Measurements from ENCODE around the gene MRPS17.

The MRPS17 gene

GRCh38 chr7:55970978-55971377 lies 19.3 kb downstream of the MRPS17 start:
- H3K27ac ChIP-seq (ENCODE audit: low read depth, low read length), result no peak overlapping the region
- H2AFZ ChIP-seq (ENCODE audit: low read length, unreplicated experiment), result no peak overlapping the region
- peaks cover under 1% of the 10 kb centered on the region for H3K4me1 ChIP-seq (ENCODE audit: control insufficient read depth, insufficient read depth, low read length, unreplicated experiment)
- H3K79me2 ChIP-seq (ENCODE audit: control insufficient read depth, insufficient read depth, low read length, unreplicated experiment), result peaks cover 17% of the 10 kb centered on the region
- H3K36me3 ChIP-seq (ENCODE audit: insufficient read depth, low read length), result no peaks in the 10 kb centered on the region
- no peaks in the 10 kb centered on the region for H3K27me3 ChIP-seq (ENCODE audit: insufficient read depth, low read length)
- H3K4me3 ChIP-seq (ENCODE audit: low read depth, low read length), result no peak overlapping the region

- no peak overlapping the region for H3K4me3 ChIP-seq (ENCODE audit: low read depth, low read length)
- no peak overlapping the region for H2AFZ ChIP-seq (ENCODE audit: low read length, unreplicated experiment)
- no peaks in the 10 kb centered on the region for H3K36me3 ChIP-seq (ENCODE audit: insufficient read depth, low read length)
- peaks cover 10% of the 10 kb centered on the region for H3K79me2 ChIP-seq (ENCODE audit: control insufficient read depth, insufficient read depth, low read length, unreplicated experiment)
- no peaks in the 10 kb centered on the region for H3K27me3 ChIP-seq (ENCODE audit: insufficient read depth, low read length)
- H3K27ac ChIP-seq (ENCODE audit: low read depth, low read length), result no peak overlapping the region
- H3K4me1 ChIP-seq (ENCODE audit: control insufficient read depth, insufficient read depth, low read length, unreplicated experiment), result no peaks in the 10 kb centered on the region
These were observed 22.1 kb downstream of the MRPS17 start for GRCh38 chr7:55973747-55974250.

GRCh38 chr7:55975988-55976633 lies 24.4 kb downstream of the MRPS17 start:
- Histone ChIP-seq H2AFZ (ENCODE audit: low read length, unreplicated experiment) (no peak overlapping the region), H3K36me3 (ENCODE audit: insufficient read depth, low read length) (0 out of 2 replicates have a peak, but pooled peaks cover under 1% of the 10 kb centered on the region), H3K4me1 (ENCODE audit: control insufficient read depth, insufficient read depth, low read length, unreplicated experiment) (no peaks in the 10 kb centered on the region), H3K27me3 (ENCODE audit: insufficient read depth, low read length) (no peaks in the 10 kb centered on the region), H3K79me2 (ENCODE audit: control insufficient read depth, insufficient read depth, low read length, unreplicated experiment) (peaks cover 8% of the 10 kb centered on the region), H3K4me3 (ENCODE audit: low read depth, low read length) (no peak overlapping the region), H3K27ac (ENCODE audit: low read depth, low read length) (no peak overlapping the region)

GRCh38 chr7:55977831-55978230 lies 26.2 kb downstream of the MRPS17 start:
- Histone ChIP-seq H3K79me2 (ENCODE audit: control insufficient read depth, insufficient read depth, low read length, unreplicated experiment) (peaks cover 2% of the 10 kb centered on the region), H3K27ac (ENCODE audit: low read depth, low read length) (no peak overlapping the region), H2AFZ (ENCODE audit: low read length, unreplicated experiment) (no peak overlapping the region), H3K27me3 (ENCODE audit: insufficient read depth, low read length) (no peaks in the 10 kb centered on the region), H3K36me3 (ENCODE audit: insufficient read depth, low read length) (peaks cover 6% of the 10 kb centered on the region; the same call in 1 of the 2 replicates), H3K4me1 (ENCODE audit: control insufficient read depth, insufficient read depth, low read length, unreplicated experiment) (no peaks in the 10 kb centered on the region), H3K4me3 (ENCODE audit: low read depth, low read length) (no peak overlapping the region)

- H3K4me3 ChIP-seq (ENCODE audit: low read depth, low read length), result no peak overlapping the region
- H3K4me1 ChIP-seq (ENCODE audit: control insufficient read depth, insufficient read depth, low read length, unreplicated experiment), result no peaks in the 10 kb centered on the region
- no peaks in the 10 kb centered on the region for H3K79me2 ChIP-seq (ENCODE audit: control insufficient read depth, insufficient read depth, low read length, unreplicated experiment)
- H3K27me3 ChIP-seq (ENCODE audit: insufficient read depth, low read length), result no peaks in the 10 kb centered on the region
- H3K27ac ChIP-seq (ENCODE audit: low read depth, low read length), result no peak overlapping the region
- peaks cover 13% of the 10 kb centered on the region for H3K36me3 ChIP-seq (ENCODE audit: insufficient read depth, low read length)
- no peak overlapping the region for H2AFZ ChIP-seq (ENCODE audit: low read length, unreplicated experiment)
These were observed 28.6 kb downstream of the MRPS17 start for GRCh38 chr7:55980266-55980665.

GRCh38 chr7:55983537-55983936 lies 31.9 kb downstream of the MRPS17 start:
- peaks cover 13% of the 10 kb centered on the region for H3K36me3 ChIP-seq (ENCODE audit: insufficient read depth, low read length)
- no peak overlapping the region for H2AFZ ChIP-seq (ENCODE audit: low read length, unreplicated experiment)
- no peaks in the 10 kb centered on the region for H3K4me1 ChIP-seq (ENCODE audit: control insufficient read depth, insufficient read depth, low read length, unreplicated experiment)
- H3K27me3 ChIP-seq (ENCODE audit: insufficient read depth, low read length), result no peaks in the 10 kb centered on the region
- H3K27ac ChIP-seq (ENCODE audit: low read depth, low read length), result no peak overlapping the region
- no peaks in the 10 kb centered on the region for H3K79me2 ChIP-seq (ENCODE audit: control insufficient read depth, insufficient read depth, low read length, unreplicated experiment)
- H3K4me3 ChIP-seq (ENCODE audit: low read depth, low read length), result no peak overlapping the region

GRCh38 chr7:55992346-55992745 lies 40.7 kb downstream of the MRPS17 start:
- H3K27me3 ChIP-seq (ENCODE audit: insufficient read depth, low read length), result no peaks in the 10 kb centered on the region
- H3K4me3 ChIP-seq (ENCODE audit: low read depth, low read length), result no peak overlapping the region
- H3K36me3 ChIP-seq (ENCODE audit: insufficient read depth, low read length), result peaks cover 3% of the 10 kb centered on the region; the same call in 1 of the 2 replicates
- H2AFZ ChIP-seq (ENCODE audit: low read length, unreplicated experiment), result no peak overlapping the region
- H3K27ac ChIP-seq (ENCODE audit: low read depth, low read length), result no peak overlapping the region
- no peaks in the 10 kb centered on the region for H3K4me1 ChIP-seq (ENCODE audit: control insufficient read depth, insufficient read depth, low read length, unreplicated experiment)
- no peaks in the 10 kb centered on the region for H3K79me2 ChIP-seq (ENCODE audit: control insufficient read depth, insufficient read depth, low read length, unreplicated experiment)

- no peak overlapping the region for H3K27ac ChIP-seq (ENCODE audit: low read depth, low read length)
- no peak overlapping the region for H2AFZ ChIP-seq (ENCODE audit: low read length, unreplicated experiment)
- H3K36me3 ChIP-seq (ENCODE audit: insufficient read depth, low read length), result peaks cover 3% of the 10 kb centered on the region; the same call in 1 of the 2 replicates
- H3K79me2 ChIP-seq (ENCODE audit: control insufficient read depth, insufficient read depth, low read length, unreplicated experiment), result no peaks in the 10 kb centered on the region
- peaks cover 6% of the 10 kb centered on the region for H3K4me1 ChIP-seq (ENCODE audit: control insufficient read depth, insufficient read depth, low read length, unreplicated experiment)
- no peak overlapping the region for H3K4me3 ChIP-seq (ENCODE audit: low read depth, low read length)
- no peaks in the 10 kb centered on the region for H3K27me3 ChIP-seq (ENCODE audit: insufficient read depth, low read length)
These were observed 45.3 kb downstream of the MRPS17 start for GRCh38 chr7:55996856-55997500.

GRCh38 chr7:56003749-56004148 lies 52.1 kb downstream of the MRPS17 start:
- Histone ChIP-seq H3K27me3 (ENCODE audit: insufficient read depth, low read length) (no peaks in the 10 kb centered on the region), H3K4me1 (ENCODE audit: control insufficient read depth, insufficient read depth, low read length, unreplicated experiment) (peaks cover 6% of the 10 kb centered on the region), H2AFZ (ENCODE audit: low read length, unreplicated experiment) (no peak overlapping the region), H3K27ac (ENCODE audit: low read depth, low read length) (no peak overlapping the region), H3K36me3 (ENCODE audit: insufficient read depth, low read length) (no peaks in the 10 kb centered on the region), H3K79me2 (ENCODE audit: control insufficient read depth, insufficient read depth, low read length, unreplicated experiment) (no peaks in the 10 kb centered on the region), H3K4me3 (ENCODE audit: low read depth, low read length) (no peak overlapping the region)

Data from ACC112 (cell line).